Progenitor cell of endocrine pancreas (in vitro differentiated cells): ENCODE results near the gene DAAM2. TPM values are rescaled to one million over a fixed set of nuclear protein-coding genes. Genes with fewer than 3 reads are reported as not detected.

ENCODE experiments used
- DNase-seq: peaks from one replicate; pipeline ENCODE4 v3.0.0; 2021; ENCODE audit warnings: low spot score; ENCODE audit not compliant: unreplicated experiment
- H3K27ac Mint-ChIP-seq: 2 replicates; pipeline ENCODE4 v1.8.0; 2021; ENCODE audit warnings: mild to moderate bottlenecking, moderate library complexity, mixed read lengths
- H3K27me3 Mint-ChIP-seq: 2 replicates; pipeline ENCODE4 v1.8.0; 2021; ENCODE audit warnings: mixed read lengths
- H3K36me3 Mint-ChIP-seq: 2 replicates; pipeline ENCODE4 v1.8.0; 2022; ENCODE audit warnings: mixed read lengths; ENCODE audit not compliant: insufficient read depth
- H3K4me1 Mint-ChIP-seq: 2 replicates; pipeline ENCODE4 v1.8.0; 2021; ENCODE audit warnings: low read depth, mixed read lengths
- H3K4me3 Mint-ChIP-seq: 2 replicates; pipeline ENCODE4 v1.8.0; 2021; ENCODE audit warnings: low read depth, mild to moderate bottlenecking, moderate library complexity, mixed read lengths
- H3K9me3 Mint-ChIP-seq: 2 replicates; pipeline ENCODE4 v1.8.0; 2021; ENCODE audit warnings: low read depth, mixed read lengths
- total RNA-seq: library from RNA; stranded (reverse); gene quantifications from 2 replicates; pipeline ENCODE4 v1.2.1, GENCODE V29; 2021
- TF ChIP-seq, protein P1 (sequence below): fragments of 200-600 bp; sonication (generic); IDR thresholded peaks from one replicate; pipeline ENCODE4 v1.5.0; 2021; ENCODE audit warnings: antibody characterized with exemption, mild to moderate bottlenecking; ENCODE audit not compliant: unreplicated experiment

DAAM2 gene
- total RNA-seq, 1 donor from 2014 or later = 6.3 TPM

DNA sequence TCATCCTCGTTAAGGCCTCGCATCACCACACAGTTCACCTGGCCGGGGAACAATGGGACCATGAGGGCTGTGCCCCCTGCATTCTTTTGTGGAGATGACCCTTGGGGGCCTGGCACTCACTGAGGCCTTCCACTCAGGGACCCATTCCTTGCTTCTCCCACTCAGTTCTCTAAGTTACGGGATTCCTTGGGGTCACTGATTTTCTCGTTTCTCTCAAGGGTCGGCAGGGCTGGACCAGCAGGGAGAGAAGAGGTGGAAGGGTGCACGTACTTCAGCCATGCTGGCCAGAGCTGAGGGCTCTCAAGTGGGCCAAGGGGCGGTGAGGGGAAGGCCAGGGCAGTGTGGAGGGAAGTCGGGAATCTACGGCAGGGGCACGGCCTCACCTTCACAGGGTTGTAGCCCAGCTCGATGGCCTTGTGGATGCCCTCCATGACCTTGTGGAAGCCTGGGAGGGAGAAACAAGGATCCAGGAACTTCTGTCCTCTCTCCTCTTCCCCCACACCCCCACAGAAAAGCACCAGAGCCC is 121.3 kb downstream of the DAAM2 start:
- TF ChIP-seq, protein P1, sequence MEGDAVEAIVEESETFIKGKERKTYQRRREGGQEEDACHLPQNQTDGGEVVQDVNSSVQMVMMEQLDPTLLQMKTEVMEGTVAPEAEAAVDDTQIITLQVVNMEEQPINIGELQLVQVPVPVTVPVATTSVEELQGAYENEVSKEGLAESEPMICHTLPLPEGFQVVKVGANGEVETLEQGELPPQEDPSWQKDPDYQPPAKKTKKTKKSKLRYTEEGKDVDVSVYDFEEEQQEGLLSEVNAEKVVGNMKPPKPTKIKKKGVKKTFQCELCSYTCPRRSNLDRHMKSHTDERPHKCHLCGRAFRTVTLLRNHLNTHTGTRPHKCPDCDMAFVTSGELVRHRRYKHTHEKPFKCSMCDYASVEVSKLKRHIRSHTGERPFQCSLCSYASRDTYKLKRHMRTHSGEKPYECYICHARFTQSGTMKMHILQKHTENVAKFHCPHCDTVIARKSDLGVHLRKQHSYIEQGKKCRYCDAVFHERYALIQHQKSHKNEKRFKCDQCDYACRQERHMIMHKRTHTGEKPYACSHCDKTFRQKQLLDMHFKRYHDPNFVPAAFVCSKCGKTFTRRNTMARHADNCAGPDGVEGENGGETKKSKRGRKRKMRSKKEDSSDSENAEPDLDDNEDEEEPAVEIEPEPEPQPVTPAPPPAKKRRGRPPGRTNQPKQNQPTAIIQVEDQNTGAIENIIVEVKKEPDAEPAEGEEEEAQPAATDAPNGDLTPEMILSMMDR = no peak
- Mint-ChIP-seq H3K9me3 (no peaks in the 10 kb centered on the region), H3K27ac (no peak overlapping the region), H3K36me3 (peaks cover 12% of the 10 kb centered on the region), H3K27me3 (peaks cover 4% of the 10 kb centered on the region), H3K4me3 (no peak overlapping the region), H3K4me1 (peaks cover 14% of the 10 kb centered on the region)
- no peak for DNase-seq

DNA sequence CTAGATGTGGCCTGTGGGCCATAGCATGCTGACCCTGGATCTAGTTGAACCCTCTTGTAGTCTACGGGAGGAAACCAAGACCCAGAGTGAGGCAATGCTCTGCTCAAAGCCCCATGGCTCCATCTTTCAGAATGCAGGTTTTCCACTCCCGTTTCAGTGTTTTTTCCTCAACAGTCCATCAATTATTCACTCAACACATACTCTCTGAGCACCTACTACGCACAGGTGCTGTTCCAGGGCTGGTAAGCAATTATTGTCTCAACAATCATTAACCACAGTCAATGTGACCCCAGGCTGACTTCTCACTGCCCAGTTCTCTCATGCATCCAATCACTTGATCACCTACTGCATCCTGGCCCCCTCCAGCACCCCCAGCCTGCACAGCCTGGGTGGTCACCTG is 122.1 kb downstream of the DAAM2 start:
- Mint-ChIP-seq H3K27ac (no peak overlapping the region), H3K27me3 (peaks cover 4% of the 10 kb centered on the region), H3K9me3 (no peaks in the 10 kb centered on the region), H3K4me3 (no peak overlapping the region), H3K4me1 (peaks cover 15% of the 10 kb centered on the region), H3K36me3 (peaks cover 12% of the 10 kb centered on the region)
- TF ChIP-seq, protein P1 = no peak
- no peak for DNase-seq

DNA sequence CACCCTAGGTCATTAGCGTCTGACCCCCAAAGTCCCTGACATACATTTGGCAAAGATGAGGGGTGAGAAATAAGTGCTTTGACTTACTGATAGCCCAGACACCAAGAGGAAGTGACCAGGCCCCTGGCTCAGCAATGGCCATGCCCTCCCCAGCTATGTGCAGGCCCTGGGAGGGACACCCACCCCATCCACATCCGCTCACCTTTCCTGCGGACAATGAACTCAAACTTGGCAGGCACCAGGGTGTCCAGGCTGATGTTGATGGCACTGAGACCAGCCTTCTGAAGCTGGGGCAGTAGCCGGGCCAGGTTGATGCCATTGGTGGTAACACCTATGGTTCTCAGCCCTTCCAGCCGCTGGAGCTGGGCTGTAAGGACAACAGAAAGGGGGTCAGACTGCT is 123.7 kb downstream of the DAAM2 start:
- Mint-ChIP-seq H3K4me3 (no peak overlapping the region), H3K9me3 (no peaks in the 10 kb centered on the region), H3K27ac (no peak overlapping the region), H3K4me1 (peaks cover 16% of the 10 kb centered on the region), H3K36me3 (peaks cover 14% of the 10 kb centered on the region), H3K27me3 (peaks cover 4% of the 10 kb centered on the region)
- no peak for DNase-seq
- TF ChIP-seq, protein P1 = no peak

DNA sequence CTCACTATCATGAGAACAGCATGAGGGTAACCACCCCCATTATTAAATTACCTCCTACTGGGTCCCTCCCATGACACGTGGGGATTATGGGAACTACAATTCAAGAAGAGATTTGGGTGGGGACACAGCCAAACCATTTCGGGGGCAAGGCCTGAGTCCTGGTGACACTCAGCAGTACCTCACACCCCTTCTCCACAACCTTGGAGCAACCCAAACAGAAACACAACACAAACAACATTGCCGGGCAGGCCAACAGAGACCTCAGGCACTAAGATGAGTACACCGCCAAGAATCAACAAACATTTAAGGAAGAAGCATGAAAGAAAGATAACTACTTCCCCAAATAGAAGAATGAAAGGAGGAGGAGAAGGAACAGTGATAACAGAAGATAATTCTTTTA is 125.2 kb downstream of the DAAM2 start:
- no peaks in the 10 kb centered on the region for H3K9me3 Mint-ChIP-seq
- no peak for DNase-seq
- H3K36me3 Mint-ChIP-seq = peaks cover 22% of the 10 kb centered on the region
- H3K27ac Mint-ChIP-seq = peak overlapping the region; percentile 54
- no peak overlapping the region for H3K4me3 Mint-ChIP-seq
- TF ChIP-seq, protein P1 = no peak
- peaks cover 16% of the 10 kb centered on the region for H3K4me1 Mint-ChIP-seq
- H3K27me3 Mint-ChIP-seq = peaks cover 4% of the 10 kb centered on the region

DNA sequence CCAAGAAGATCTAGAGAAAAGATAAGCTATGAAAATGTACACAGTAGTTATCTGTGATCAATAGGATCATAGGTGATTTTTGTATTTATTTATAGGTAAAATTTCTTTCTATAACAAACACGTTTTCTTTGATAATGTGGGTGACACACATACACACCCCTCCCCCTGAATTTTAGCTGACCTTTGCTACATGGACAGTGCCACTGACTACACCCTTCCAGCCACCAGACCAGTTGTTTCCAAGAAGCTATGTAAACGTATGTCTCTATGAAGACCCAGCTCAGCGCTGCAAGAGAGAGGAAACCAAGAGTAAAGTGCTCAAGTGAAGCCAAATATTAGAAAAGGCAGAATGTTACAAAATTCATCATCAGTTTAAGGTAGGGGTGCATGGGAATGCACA is 125.8 kb downstream of the DAAM2 start:
- peaks cover 22% of the 10 kb centered on the region for H3K36me3 Mint-ChIP-seq
- DNase-seq = no peak
- H3K27me3 Mint-ChIP-seq = peaks cover 4% of the 10 kb centered on the region
- TF ChIP-seq, protein P1 = no peak
- H3K27ac Mint-ChIP-seq = peak overlapping the region; percentile 1
- no peaks in the 10 kb centered on the region for H3K9me3 Mint-ChIP-seq
- no peak overlapping the region for H3K4me3 Mint-ChIP-seq
- H3K4me1 Mint-ChIP-seq = peaks cover 16% of the 10 kb centered on the region
